ELF-1 (cell line): ENCODE data around the gene TBATA.

Source experiments
- DNase-seq: peaks from one replicate; pipeline ENCODE4 v3.0.0-alpha.2; 2016; ENCODE audit warnings: low read depth, low spot score

TBATA gene

DNA sequence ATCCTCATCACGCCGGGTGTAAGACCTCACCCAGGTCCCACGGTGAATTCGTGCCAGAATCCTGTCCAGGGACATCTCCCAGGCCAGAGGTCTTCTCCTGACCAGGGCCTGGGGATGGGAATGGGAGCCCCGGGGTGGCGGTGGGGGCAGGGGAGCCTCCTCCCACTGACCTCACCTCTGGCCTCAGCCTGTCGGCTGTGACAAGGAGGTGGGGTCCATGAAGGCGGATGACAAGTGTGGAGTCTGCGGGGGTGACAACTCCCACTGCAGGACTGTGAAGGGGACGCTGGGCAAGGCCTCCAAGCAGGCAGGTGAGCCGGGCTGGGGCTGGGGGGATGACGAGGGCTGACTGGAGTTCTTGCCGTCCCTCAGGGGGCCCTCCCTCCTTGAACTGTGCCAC lies 41.3 kb downstream of the TBATA start:
- DNase-seq: no peak

DNA sequence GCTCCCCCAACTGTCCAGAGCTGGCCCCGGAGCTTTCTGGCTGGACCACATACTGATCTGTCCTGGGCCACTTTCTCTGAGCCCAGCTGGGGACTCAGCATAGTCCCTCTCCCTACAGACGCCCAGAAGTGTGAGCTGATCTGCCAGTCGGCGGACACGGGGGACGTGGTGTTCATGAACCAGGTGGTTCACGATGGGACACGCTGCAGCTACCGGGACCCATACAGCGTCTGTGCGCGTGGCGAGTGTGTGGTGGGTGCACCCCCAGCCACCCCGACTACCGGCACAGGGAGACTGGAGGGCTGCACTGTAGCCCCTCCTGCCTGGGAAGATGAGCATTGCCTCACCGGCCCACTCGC lies 41.8 kb downstream of the TBATA start:
- no peak for DNase-seq

DNA sequence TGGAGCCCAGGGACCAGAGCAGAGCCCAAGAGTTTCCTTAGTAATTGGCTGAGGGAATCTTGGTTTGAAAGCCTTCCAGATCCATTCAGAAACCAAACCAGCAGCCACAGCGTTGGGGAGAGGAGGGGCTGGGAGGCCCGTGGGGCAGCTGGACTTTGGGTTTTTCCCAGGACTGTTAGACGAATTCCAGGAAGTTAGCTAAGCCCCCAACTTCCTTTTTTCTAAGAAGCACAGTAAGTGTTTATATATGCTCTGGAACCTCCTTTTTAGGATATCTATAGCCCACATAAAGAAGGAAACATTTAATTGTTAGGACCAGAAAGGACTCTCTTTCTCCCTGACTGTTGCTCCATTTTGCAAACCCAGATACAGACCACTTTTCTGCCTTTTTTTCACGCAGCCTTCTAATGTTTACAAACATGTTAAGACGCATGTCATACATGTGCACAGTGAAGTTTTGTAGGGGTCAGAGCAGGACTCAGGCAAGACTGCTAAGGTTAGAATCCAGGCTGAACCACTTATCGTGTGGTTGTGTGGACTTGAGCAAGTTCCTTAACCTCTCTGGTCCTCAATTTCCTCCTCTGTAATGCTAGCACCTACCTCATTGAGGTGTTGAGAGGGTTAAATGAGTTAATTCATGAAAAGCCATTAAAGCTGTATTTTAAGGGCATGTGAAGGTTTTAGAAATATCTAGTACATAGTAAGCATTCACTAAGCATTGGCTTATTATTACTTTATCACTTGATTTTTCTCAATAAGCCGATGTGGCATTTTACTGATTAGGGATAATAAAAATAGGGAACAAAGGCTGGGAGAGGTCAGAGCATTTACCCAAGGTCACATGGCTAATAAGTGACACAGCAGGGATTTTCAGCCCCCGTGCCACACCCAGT lies 42.4 kb downstream of the TBATA start:
- DNase-seq: no peak

DNA sequence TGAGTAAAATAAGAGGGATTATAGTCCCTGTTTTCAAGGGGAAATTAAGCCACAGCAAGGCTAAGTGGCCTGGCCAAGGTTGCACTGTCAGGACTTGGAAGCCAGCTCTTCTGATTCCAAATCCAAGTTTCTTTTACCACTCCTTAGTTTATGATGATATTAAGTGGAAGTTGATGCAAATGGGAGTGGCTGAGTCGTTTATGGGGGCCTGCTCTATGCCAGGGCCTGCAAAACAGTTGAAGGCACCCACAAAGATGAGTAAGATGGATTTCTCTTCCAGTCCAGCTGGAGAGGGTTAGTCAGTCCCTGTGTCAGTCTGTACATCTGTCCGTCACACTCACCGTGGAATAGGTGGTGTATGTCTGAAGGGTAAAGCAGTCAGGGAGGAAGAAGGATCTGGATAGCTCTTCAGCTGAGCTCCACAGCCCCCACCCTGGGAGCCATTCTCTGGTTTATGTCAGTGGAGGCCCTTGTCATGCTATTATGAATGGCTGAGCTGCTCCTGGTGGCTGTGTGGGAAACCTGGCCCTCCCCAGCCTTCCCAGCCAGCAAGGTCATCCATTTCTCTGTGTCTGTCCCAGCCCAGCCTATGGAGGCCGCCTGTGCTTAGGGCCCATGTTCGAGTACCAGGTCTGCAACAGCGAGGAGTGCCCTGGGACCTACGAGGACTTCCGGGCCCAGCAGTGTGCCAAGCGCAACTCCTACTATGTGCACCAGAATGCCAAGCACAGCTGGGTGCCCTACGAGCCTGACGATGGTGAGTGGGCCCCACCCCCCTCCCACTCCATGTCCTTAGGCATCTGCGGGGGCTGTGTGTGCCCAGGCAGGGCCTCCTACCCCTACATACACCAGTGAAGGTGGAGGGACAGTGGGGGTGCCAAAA lies 44.5 kb downstream of the TBATA start:
- DNase-seq: no peak

DNA sequence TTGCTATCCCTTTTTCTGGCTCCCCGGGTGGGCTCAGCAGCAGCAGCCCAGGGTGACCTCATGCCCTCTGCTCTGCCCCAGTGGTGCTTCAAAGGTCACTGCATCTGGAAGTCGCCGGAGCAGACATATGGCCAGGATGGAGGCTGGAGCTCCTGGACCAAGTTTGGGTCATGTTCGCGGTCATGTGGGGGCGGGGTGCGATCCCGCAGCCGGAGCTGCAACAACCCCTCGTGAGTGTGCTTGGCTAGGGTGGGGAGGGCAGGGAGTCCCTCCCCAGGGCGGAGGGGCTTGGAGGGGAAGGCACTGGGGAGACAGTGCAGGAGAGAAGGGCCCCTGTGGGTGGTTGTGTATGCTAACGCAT lies 46.4 kb downstream of the TBATA start:
- DNase-seq: no peak

DNA sequence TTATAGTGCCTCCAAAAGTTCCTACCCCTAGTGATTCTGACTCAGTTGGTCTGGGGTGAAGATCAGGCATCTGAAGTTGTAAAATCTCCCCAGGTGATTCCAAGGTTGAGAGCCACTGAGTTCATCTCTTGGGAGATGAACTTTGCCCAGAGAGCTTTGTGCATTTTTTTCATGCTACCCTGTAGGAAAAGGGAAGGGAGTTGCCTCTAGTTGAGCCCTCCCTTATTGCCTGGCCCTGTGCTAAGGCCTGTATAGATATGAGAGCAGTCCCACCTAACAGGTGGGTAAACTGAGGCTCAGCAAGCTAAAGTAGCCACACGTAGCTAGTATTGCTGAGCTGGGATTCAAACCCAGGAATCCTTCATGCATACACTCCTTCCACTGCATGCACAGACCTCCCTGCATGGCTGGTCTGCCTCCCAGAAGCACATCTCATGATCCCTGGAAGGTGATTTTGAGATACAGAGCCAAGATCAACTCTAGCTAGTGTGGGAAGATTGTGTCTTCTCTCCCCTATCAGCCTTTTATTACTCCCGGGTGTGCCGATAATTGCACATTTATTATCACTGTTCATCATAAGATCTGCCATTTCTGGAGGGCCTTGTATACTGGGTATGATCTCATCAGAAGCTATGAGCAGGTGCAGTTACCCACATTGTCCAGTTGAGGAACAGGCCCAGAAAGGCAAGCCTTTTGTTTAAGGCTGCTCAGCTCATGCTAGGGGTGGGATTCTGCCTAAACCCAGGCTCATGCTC lies 47.0 kb downstream of the TBATA start:
- DNase-seq: no peak

DNA sequence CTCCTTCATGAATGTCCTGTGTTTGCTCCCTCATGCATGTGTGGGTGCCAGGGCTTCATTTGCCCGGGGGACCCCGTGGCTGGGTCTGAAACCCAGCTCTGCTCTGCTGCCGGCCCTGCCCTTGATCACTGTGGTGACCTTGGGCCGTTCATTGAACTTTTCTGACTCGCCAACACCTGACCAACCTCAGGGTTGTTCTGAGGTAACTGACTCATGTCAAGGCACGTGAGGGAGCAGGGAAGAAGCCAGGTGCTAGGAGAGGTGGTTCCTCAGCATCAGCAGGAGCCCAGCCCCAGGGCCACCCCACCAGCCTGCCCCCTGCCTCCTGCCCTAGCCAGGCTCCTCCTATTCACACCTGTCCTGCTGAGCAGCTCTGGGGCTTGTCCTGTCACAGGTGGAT lies 47.9 kb downstream of the TBATA start:
- DNase-seq: no peak

DNA sequence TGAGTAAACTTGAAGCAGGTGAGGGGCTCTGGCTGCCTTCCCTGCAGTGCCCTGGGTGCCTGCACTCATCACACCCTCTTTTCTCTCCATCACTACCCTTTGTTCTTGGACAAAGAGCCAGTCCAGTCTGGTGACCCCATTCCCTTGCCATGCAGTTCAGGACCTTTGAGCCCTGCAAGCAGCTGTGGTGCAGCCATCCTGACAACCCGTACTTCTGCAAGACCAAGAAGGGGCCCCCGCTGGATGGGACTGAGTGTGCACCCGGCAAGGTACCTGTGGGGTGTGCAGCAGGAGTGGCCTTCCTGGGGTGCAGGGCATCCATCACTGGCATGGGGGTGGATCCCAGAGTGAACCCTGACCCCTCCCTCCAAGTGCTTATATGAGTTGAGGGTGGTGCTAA lies 48.7 kb downstream of the TBATA start:
- DNase-seq: no peak

DNA sequence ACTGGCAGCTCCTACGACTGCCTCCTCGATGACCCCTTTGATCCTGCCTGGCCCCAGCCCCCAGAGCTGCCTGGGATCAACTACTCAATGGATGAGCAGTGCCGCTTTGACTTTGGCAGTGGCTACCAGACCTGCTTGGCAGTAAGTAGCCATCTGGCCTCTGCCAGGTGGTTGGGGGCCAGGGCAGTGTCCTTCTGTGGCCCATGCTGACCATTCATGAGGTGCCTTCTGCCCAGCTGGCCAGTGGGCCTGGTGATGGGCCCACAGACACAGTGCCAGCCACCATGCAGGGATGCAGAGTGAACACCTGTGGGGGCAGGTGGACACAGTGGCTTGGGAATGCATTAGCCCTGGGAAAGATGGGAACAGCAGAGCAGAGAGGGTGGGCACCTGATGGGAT lies 50.0 kb downstream of the TBATA start:
- no peak for DNase-seq

DNA sequence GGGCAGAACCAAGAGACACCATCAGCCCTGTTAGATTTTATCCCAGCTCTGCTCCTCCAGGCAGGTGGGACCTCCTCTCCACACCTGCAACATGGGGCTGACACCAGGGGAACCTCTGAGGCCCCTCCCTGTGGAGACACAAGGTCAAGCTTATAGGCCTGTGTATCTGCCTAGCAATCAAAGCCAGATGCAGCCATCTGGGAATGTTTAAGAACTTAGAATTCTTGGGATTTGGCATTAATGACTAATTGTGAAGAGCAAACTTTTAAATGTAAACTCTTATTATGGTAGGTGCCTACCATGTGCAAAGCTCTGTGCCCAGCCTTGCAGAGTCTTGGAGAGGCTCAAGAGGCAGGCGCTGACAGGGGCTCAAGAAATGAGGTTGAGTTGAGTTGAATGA lies 52.1 kb downstream of the TBATA start:
- DNase-seq: no peak

DNA sequence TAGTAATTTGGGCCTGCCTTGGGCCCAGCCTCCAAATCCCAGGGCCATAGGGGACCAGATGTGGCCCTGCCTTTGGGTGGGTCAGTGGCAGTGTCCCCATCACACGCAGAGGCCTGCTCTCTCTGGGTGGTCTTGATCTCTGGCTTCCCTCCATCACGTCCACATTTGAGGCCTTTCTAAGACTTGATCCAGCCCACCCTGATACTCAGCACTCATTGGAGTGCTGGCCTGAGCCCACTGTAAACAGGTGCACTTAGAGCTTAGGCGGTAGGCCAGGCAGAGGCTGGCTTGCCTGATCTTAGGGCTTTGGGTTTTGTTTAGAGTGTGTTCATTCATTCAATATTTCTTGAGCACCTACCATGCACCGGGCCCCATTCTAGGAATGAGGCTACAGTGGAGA lies 52.6 kb downstream of the TBATA start:
- DNase-seq: no peak

DNA sequence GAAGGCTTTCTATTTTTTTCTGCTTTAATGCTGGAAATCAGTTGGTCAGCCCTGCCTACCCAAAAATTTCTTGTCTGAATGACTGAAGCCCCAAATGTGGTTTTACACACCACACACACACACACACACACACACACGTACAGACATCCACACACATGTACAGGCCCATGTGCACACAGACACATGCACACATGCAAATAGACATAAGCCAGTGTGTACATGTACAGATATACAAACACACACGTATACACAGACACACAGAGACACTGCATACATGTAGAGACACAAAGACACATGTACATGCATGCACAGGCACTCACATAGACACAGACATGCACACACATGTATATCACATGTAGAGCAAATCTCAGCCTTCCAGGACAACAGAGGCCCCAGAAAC lies 54.2 kb downstream of the TBATA start:
- no peak for DNase-seq

DNA sequence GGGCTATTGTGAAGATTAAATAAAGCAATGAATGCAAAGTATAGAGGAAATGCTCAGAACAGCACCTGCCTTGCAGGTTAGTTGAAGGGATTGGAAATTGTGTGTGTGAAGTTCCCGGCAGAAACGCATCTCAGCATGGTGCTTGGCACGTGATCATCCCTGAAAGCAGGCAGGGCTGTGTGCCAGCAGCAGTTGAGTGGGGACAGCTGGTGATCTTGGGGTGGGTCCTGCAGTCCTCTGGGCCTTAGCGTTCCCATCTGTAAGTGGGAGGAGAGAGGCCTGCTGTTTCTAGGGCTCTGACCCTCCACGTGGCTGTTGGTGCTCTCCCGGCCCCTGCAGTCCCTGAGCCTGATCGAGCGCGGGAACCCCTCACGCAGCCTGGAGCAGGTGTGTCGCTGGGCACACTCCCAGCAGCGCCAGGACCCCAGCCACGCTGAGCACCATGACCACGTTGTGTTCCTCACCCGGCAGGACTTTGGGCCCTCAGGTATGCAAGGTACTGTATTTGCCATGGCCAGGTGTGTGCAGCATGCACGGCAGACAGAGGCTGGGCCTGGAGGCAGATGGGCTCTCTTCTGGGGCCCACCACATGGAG lies 55.3 kb downstream of the TBATA start:
- DNase-seq: no peak

DNA sequence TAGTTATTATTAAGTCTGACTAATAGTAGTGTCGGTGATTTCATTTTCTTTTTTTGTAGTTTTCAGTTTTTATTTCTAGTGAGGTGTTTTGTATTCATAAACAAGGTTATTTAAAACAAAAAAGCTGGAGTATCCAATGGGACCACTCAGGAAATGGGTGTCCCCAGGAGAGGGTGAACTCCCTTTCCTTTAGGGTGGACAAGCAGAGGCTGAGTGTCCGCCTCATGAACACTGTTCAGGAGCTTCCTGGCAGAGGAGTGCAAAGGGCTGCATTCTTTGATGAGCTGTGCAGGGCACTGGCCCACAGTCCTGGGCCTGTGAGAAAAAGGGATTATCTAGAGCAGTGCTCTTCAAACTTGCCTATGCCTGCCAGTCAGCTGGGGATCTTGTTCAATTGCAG lies 56.8 kb downstream of the TBATA start:
- no peak for DNase-seq

DNA sequence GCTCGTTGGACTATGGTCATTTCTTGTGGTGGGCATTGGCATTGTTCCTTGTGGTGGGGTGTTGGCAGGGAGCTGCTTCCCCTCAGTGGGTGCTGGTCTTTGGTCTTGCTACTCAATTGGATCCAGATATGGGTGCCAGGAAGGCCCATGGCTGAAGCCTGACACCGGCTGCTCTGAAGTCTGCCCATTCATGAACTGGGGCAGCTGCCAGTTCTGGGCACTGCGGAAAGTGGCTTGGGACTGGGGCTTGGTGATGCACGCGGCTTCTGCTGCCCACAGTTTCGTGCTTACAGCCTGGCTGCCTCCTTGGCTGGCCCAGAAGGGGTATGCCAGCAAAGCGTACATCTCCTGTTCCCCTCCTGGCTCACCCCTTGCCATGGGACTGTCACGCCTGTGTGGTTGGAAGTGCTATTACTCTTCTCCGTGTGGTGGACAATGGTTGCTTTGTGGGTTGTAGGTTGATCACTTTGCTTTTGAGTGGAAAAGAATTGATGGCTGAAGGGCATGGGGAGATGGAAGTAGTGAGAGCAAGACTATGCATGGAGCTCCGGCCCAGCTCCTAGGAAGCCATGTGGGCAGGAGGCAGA lies 58.2 kb downstream of the TBATA start:
- no peak for DNase-seq

DNA sequence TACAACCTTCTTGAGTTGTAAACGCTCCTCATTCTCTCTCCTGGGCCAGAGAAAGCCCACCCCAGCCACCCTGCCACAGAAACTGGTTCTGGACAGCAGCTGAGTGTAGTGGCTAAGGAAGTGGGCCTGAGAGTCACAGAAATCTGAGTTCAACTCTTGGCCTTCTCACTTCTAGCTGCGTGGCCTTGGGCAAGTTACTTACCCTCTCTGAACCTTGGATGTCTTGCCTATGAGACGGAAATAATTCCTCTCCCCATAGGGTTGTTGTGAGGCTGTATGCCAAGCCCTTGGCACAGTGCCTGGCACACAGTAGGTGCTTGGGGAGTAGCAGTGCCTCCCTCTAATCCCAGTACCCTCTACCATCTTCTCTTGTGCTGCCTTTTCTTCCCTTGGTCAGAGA lies 61.4 kb downstream of the TBATA start:
- DNase-seq: no peak

DNA sequence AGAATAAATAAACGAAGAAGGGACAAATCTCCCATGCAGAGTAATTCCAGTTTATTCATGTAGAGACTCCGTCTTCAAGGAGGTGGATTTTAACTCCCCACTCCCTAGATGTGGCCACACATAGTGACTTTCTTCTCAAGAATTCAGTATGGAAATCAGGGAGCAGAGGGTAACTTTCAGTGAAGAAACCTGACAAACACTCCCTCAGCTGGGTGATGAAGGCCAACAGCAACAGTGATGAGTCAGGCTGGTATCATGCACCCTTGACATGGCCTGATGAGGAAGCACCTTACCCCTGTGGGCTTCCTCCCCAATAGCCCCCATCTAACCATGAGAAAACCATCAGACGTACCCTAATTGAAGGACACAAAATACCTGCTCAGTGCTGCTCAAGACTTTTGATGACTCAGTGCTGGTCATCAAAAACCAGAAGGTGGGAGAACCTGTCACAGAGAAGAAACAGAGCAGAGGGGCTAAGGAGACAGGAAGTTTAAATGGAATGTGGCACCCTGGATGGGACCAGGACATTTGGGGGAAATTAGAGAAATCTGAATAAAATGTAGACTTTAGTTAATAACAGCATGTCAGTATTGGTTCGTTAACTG lies 62.3 kb downstream of the TBATA start:
- DNase-seq: peak; percentile 32
